Large intestine (tissue), 3 donors: Measurements from ENCODE around the gene PLXNA4. TPM values are rescaled to one million over a fixed set of nuclear protein-coding genes. Genes with fewer than 3 reads are reported as not detected.
A peak's percentile ranks its signal among the peaks of the same experiment; 100 is the strongest.

ENCODE experiments used
- DNase-seq, 2 donors: peaks; one replicate each; pipeline versions ENCODE4 v3.0.0 to v3.0.0-alpha.2; 2013
- H3K27ac ChIP-seq: one replicate; pipeline ENCODE4 v1.5.1; 2013; ENCODE audit warnings: low read length
- H3K27me3 ChIP-seq: 2 replicates; pipeline ENCODE4 v1.6.1; 2013; ENCODE audit warnings: low read length; ENCODE audit not compliant: control insufficient read depth, insufficient read depth
- H3K36me3 ChIP-seq: 2 replicates; pipeline ENCODE4 v1.6.1; 2013; ENCODE audit warnings: low read length; ENCODE audit not compliant: control insufficient read depth, insufficient read depth
- H3K4me1 ChIP-seq: one replicate; pipeline ENCODE4 v1.6.1; 2013; ENCODE audit warnings: low read length; ENCODE audit not compliant: control insufficient read depth, insufficient read depth
- H3K4me3 ChIP-seq: one replicate; pipeline ENCODE4 v1.5.1; 2013; ENCODE audit warnings: low read length
- H3K9me3 ChIP-seq: one replicate; pipeline ENCODE4 v1.6.1; 2013; ENCODE audit warnings: mild to moderate bottlenecking, low read depth, low read length, moderate library complexity; ENCODE audit not compliant: control insufficient read depth
- WGBS: methylation state at CpG from one replicate; pipeline ENCODE4 v1.1.5; 2013; ENCODE audit warnings: low lambda C conversion rate; ENCODE audit not compliant: insufficient coverage; 5-methylcytosine and 5-hydroxymethylcytosine counted together
- polyA plus RNA-seq: library from polyadenylated mRNA; unstranded; fragments of 120-200 nt; gene quantifications from one replicate; pipeline ENCODE4 v1.2.1, GENCODE V29; 2013

PLXNA4 gene
- polyA plus RNA-seq, 1 donor, result 3.2 TPM

DNA sequence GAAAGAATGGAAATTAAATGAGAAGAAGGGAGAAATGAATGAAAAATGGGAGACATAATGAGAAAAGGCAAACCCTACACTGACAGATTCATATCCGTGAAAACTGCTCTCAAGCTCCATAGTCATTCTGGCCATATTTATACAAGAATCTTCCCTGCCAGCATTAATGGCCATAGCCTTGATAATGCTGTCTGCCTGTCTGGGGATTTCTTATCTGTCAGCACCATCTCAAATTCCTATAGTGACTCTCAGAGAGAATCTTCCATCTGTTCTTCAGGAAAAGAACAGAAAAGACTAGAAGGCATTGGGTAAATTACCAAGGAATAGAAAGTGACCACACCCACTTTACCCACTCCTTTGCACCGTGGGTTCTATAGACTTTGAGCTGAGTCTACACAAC is 295.9 kb downstream of the PLXNA4 start:
- Histone ChIP-seq H3K36me3 (no peaks in the 10 kb centered on the region), H3K27ac (no peak overlapping the region), H3K27me3 (no peaks in the 10 kb centered on the region), H3K9me3 (no peaks in the 10 kb centered on the region), H3K4me3 (no peak overlapping the region), H3K4me1 (no peaks in the 10 kb centered on the region)
- DNase-seq, result no peak
- no CpG with 5 or more reads among the region's 2 CpGs for WGBS

DNA sequence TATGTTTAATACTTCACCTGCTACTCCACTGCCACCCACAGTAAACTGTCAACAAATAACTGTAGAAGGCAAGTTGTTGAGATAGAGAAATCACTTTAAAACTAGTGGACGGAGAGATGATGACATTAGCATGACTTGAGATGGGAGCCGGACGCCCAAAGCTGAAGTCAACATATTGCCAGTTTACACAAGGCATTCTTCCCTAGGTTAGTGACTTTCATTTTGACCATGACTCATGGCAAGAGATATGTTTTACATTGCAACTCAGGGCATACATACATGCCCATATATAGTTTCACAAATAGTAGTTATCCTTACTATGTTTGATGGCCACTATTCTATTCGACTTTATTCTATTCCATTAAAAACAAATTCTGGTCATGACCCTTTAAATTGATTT is 296.6 kb downstream of the PLXNA4 start:
- Histone ChIP-seq H3K4me3 (no peak overlapping the region), H3K27me3 (no peaks in the 10 kb centered on the region), H3K4me1 (no peaks in the 10 kb centered on the region), H3K36me3 (no peaks in the 10 kb centered on the region), H3K27ac (no peak overlapping the region), H3K9me3 (no peaks in the 10 kb centered on the region)
- DNase-seq, result no peak
- whole genome bisulfite sequencing, result 100% methylated on average over 1 of the region's 4 CpGs

DNA sequence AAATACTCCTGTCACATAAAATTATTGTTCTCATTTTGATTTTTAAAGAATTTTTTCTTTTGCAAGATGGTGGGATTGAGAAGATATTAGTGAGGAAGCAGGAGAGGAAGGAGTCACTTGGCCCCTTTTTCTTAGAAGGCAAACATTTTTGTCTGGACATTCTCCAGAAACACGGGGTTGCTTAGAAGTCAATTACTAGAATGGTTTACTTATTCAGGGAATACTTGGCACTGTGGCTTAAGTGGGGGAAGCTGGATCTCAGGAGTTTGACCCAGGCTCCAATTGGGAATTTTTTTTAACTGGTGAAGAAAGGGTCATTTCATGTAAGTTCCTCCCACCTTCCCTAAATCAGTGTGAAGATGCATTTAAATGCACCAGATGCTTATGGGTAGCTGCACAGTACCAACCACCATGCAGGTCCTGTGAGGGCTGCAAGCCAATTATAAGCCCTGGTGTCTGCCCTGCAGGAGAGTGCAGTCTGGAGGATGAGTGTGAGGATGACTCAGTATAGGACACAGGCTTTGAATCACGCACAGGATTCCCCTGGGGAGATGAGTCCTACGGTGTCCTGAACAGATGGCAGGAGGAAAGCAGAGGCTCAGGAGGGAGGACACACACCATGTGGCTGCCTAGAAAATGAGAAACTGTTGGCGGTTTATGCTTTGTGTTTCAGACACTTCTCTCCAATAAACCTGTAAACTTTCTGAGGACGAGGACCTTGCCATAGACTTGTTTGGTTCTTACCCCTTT is 299.1 kb downstream of the PLXNA4 start:
- H3K27me3 ChIP-seq, result no peaks in the 10 kb centered on the region
- H3K27ac ChIP-seq, result no peak overlapping the region
- H3K4me1 ChIP-seq, result no peaks in the 10 kb centered on the region
- no peak for DNase-seq
- H3K36me3 ChIP-seq, result no peaks in the 10 kb centered on the region
- WGBS, result no CpG with 5 or more reads among the region's 5 CpGs
- no peak overlapping the region for H3K4me3 ChIP-seq
- H3K9me3 ChIP-seq, result no peaks in the 10 kb centered on the region

DNA sequence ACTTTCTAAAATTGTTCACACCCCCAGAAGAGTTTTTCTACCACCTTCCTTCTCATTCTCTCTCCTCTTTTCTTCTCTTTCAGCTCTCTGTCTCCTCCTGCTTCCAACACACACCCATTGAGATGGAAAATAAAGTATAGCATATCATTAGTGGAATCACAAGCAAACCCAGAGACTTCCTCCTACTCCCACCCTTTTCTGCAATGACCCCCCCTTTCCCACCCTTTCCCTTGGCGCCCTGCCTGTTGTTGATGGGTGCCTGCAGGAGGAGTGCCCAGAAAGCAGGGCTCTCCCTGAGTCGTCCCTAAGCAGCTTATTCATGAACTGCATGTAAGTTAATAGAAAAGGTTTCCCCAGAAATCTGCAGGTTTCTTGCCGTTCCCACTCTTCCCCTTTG is 300.0 kb downstream of the PLXNA4 start:
- H3K36me3 ChIP-seq, result no peaks in the 10 kb centered on the region
- H3K27me3 ChIP-seq, result no peaks in the 10 kb centered on the region
- DNase-seq, result no peak
- H3K4me3 ChIP-seq, result no peak overlapping the region
- no CpG with 5 or more reads among the region's 3 CpGs for WGBS
- H3K4me1 ChIP-seq, result no peaks in the 10 kb centered on the region
- no peak overlapping the region for H3K27ac ChIP-seq
- no peaks in the 10 kb centered on the region for H3K9me3 ChIP-seq

DNA sequence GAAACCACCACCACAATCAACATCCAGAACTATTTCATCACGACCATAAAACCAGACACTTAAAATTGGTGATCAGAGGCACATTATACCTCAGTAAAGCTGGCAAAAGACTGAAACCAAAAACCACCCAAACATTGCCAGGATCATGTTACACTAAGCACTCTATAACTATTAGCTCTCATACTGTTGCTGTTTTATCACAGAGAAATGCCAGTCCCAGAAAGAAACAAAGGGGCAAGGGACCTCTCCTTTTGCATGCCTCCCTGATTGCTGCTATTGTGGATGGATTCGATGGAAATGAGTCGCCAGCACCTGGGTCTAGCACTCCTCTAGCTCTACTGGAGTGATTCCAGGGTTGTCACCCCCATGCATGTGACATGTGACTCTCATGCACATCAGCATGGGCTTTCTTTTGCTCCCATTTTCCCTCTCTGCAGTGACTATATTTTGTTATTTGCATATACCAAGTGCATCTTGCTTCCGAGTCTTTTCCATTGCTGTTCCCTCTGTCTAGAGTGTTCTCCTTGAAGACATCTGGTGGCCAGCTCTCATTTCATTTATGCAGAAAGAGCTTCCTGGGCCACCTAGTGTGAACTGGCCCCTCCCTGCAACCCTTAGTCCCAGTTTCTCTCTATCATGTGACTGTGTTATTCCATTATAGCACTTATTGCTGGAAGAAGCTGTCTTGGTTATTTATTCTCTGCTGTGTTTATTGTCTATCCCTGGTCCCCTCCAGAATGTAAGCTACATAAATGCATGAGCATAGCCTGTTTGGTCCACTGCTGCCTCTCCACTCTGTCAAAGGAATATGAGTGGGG is 300.6 kb downstream of the PLXNA4 start:
- Histone ChIP-seq H3K36me3 (no peaks in the 10 kb centered on the region), H3K27ac (no peak overlapping the region), H3K27me3 (no peaks in the 10 kb centered on the region), H3K4me3 (no peak overlapping the region), H3K9me3 (no peaks in the 10 kb centered on the region), H3K4me1 (no peaks in the 10 kb centered on the region)
- peak in 1 of 2 donors; percentile 35 for DNase-seq
- no CpG with 5 or more reads among the region's 4 CpGs for WGBS

DNA sequence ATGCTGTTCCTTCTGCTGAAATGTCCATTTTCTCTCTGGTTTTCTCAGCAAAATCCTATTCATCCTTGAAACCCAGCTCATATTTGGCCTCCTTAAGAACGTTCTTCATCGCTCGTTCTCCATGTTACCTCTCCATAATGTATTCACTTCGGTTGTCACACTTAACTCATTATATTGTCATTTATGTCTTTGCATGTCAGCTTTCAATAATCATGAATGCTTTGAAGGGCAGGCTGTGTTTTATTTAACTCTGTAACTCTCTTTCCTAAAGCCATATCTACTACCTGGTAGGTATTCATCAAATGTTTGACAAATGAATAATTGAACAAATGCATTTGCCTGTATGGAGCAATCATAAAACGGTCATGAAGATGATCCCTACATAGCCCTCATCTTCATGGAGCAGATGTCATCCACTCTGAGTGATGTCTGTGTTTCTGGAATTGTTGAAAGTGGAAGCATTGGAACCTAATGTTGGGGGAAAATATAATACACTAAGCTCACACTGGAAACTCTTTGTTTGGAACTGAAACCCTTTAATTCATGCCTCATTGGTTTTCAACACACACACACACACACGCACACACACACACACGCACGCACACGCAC is 303.4 kb downstream of the PLXNA4 start:
- WGBS, result 86% methylated on average over 4 of the region's 9 CpGs
- Histone ChIP-seq H3K4me1 (no peaks in the 10 kb centered on the region), H3K9me3 (no peaks in the 10 kb centered on the region)

DNA sequence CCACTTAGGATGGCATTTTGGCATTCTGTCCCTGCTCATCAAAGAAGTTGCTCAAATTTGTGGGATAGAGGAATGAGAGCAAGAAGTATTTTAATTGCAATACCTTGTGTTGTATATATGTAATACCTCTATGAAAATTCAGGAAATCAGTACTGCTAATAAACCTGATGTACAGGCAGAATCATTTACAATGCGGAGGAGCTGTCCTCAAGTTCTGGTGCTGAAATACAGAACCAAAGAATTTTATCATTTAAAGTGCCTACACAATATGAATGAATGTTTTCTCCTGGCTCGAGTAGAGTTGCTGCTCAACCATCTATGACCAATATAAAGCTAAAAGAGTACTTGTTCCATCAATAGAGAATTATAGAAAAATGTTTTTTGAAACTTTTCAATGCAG is 305.8 kb downstream of the PLXNA4 start:
- no peak for DNase-seq
- no peaks in the 10 kb centered on the region for H3K36me3 ChIP-seq
- H3K4me1 ChIP-seq, result no peaks in the 10 kb centered on the region
- peaks cover 3% of the 10 kb centered on the region for H3K27me3 ChIP-seq
- no CpG with 5 or more reads among the region's 2 CpGs for WGBS
- no peaks in the 10 kb centered on the region for H3K9me3 ChIP-seq
- no peak overlapping the region for H3K4me3 ChIP-seq
- H3K27ac ChIP-seq, result no peak overlapping the region

More for the DNA sequence above, 303.4 kb downstream of the PLXNA4 start:
- no peak for DNase-seq
- Histone ChIP-seq H3K36me3 (no peaks in the 10 kb centered on the region), H3K4me3 (no peak overlapping the region), H3K27ac (no peak overlapping the region), H3K27me3 (no peaks in the 10 kb centered on the region)

DNA sequence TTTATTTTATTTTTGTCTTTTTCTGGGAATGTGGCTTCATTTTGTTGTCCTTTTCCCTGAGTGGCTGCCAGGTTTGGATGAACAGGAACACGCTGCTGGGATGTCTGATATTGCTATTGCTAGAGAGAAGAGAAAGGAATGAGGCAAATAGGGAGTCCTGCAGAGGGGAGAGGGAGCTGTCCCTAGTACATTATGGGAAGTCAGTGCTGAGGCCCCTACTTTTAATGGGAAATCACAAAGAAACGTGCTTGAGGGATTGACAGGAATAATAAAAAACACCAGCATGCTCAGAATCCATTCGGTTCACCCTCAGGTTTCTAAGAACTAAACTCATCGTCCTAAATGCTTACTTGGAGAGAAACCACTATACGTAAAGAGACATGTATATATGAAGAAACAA is 306.6 kb downstream of the PLXNA4 start:
- 63% methylated on average over 4 of the region's 5 CpGs for WGBS
- no peaks in the 10 kb centered on the region for H3K4me1 ChIP-seq
- H3K9me3 ChIP-seq, result no peaks in the 10 kb centered on the region
- no peaks in the 10 kb centered on the region for H3K36me3 ChIP-seq
- DNase-seq, result no peak
- no peak overlapping the region for H3K4me3 ChIP-seq
- H3K27me3 ChIP-seq, result peaks cover 3% of the 10 kb centered on the region
- no peak overlapping the region for H3K27ac ChIP-seq

DNA sequence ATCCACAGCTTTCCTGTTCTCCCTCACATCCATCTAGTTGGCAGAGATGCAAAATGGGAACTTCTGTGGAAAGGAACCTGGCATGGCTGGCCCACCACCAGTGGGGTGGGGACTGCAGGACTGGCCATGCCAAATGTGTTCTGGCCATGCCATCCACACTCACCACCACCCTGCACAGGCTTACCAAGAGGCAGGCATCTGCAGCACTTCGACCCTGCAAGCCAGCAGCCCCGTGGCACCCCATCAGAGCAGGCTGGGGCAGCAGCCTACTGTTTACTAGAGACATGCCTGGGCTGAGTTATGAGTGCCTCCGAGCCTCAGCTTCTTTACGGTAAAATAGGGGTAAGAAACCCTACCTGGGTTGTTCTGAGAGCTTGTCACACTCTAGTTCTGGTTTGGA is 313.1 kb downstream of the PLXNA4 start:
- DNase-seq, result no peak
- Histone ChIP-seq H3K4me3 (no peak overlapping the region), H3K27me3 (peaks cover 6% of the 10 kb centered on the region), H3K4me1 (no peaks in the 10 kb centered on the region), H3K27ac (no peak overlapping the region), H3K9me3 (no peaks in the 10 kb centered on the region), H3K36me3 (no peaks in the 10 kb centered on the region)
- no CpG with 5 or more reads among the region's 4 CpGs for WGBS

DNA sequence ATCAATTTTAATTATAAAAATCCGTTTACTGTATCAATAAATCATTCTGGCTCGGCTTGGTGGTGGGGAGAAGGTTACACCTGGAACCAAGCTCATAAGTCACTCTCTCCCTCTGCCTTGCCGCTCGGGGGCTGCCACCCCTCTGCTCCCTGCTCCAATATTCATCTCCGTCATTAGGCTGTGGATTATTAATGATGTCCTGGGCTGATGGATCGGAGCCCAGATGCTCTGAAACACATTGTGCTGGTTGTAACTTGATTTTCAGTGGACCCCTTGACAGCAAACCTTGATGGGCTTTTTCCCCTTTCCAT is 314.2 kb downstream of the PLXNA4 start:
- Histone ChIP-seq H3K4me1 (no peaks in the 10 kb centered on the region), H3K27me3 (peaks cover 6% of the 10 kb centered on the region), H3K4me3 (no peak overlapping the region), H3K9me3 (no peaks in the 10 kb centered on the region), H3K27ac (no peak overlapping the region), H3K36me3 (no peaks in the 10 kb centered on the region)
- no CpG with 5 or more reads among the region's 6 CpGs for WGBS
- no peak for DNase-seq
